H9 (cell line): ENCODE results near the gene GCNT1. TPM values are rescaled to one million over a fixed set of nuclear protein-coding genes. Genes with fewer than 3 reads are reported as not detected.

Experiments
- DNase-seq: peaks from one replicate; pipeline ENCODE4 v3.0.0-alpha.2; 2017
- H2AFZ ChIP-seq: one replicate; pipeline ENCODE4 v1.6.1; 2013; ENCODE audit warnings: mild to moderate bottlenecking, low read length, control low read depth, moderate library complexity
- H2AK5ac ChIP-seq: 2 replicates; pipeline ENCODE4 v1.6.1; 2013; ENCODE audit warnings: low read length, control low read depth, mixed read lengths; ENCODE audit not compliant: insufficient read length
- H2BK120ac ChIP-seq: one replicate; pipeline ENCODE4 v1.6.1; 2013; ENCODE audit warnings: low read depth, mild to moderate bottlenecking, low read length, control low read depth, inconsistent platforms; ENCODE audit not compliant: poor library complexity, severe bottlenecking
- H2BK12ac ChIP-seq: 2 replicates; pipeline ENCODE4 v1.6.1; 2013; ENCODE audit warnings: low read length, control low read depth, mixed read lengths, low read depth; ENCODE audit not compliant: insufficient read length
- H2BK15ac ChIP-seq: 2 replicates; pipeline ENCODE4 v1.6.1; 2013; ENCODE audit warnings: low read depth, low read length, control low read depth
- H2BK20ac ChIP-seq: one replicate; pipeline ENCODE4 v1.6.1; 2013; ENCODE audit warnings: low read depth, mild to moderate bottlenecking, low read length, control low read depth, inconsistent platforms; ENCODE audit not compliant: poor library complexity, severe bottlenecking
- H2BK5ac ChIP-seq: 2 replicates; pipeline ENCODE4 v1.6.1; 2013; ENCODE audit warnings: low read length, control low read depth, mixed read lengths; ENCODE audit not compliant: insufficient read length
- H3K14ac ChIP-seq: 2 replicates; pipeline ENCODE4 v1.6.1; 2013; ENCODE audit warnings: low read length, control low read depth; ENCODE audit not compliant: insufficient read depth
- H3K18ac ChIP-seq: 2 replicates; pipeline ENCODE4 v1.6.1; 2013; ENCODE audit warnings: low read depth, mild to moderate bottlenecking, mixed read lengths, low read length, control low read depth; ENCODE audit not compliant: insufficient read length
- H3K23ac ChIP-seq: 2 replicates; pipeline ENCODE4 v1.6.1; 2013; ENCODE audit warnings: low read length, control low read depth, mixed read lengths, low read depth; ENCODE audit not compliant: insufficient read length
- H3K23me2 ChIP-seq: 2 replicates; pipeline ENCODE4 v1.6.1; 2013; ENCODE audit warnings: low read depth, mild to moderate bottlenecking, mixed read lengths, low read length, control low read depth; ENCODE audit not compliant: insufficient read length, poor library complexity, severe bottlenecking
- H3K27ac ChIP-seq: 2 replicates; pipeline ENCODE4 v1.5.1; 2013; ENCODE audit warnings: low read length, control low read depth, mixed read lengths, low read depth; ENCODE audit not compliant: insufficient read length
- H3K27me3 ChIP-seq: 2 replicates; pipeline ENCODE4 v1.6.1; 2013; ENCODE audit warnings: low read length, control low read depth, inconsistent platforms; ENCODE audit not compliant: insufficient read depth
- H3K4ac ChIP-seq: 2 replicates; pipeline ENCODE4 v1.6.1; 2013; ENCODE audit warnings: low read depth, mild to moderate bottlenecking, control low read depth, inconsistent platforms, low read length, moderate library complexity
- H3K4me1 ChIP-seq: 2 replicates; pipeline ENCODE4 v1.6.1; 2013; ENCODE audit warnings: low read length, control low read depth, inconsistent platforms; ENCODE audit not compliant: insufficient read depth
- H3K4me2 ChIP-seq: 2 replicates; pipeline ENCODE4 v1.6.1; 2013; ENCODE audit warnings: low read length, control low read depth, mixed read lengths; ENCODE audit not compliant: insufficient read length, insufficient read depth
- H3K56ac ChIP-seq: 2 replicates; pipeline ENCODE4 v1.6.1; 2013; ENCODE audit warnings: low read depth, mild to moderate bottlenecking, mixed read lengths, low read length, control low read depth; ENCODE audit not compliant: insufficient read length
- H3K79me1 ChIP-seq: 2 replicates; pipeline ENCODE4 v1.6.1; 2013; ENCODE audit warnings: low read depth, mild to moderate bottlenecking, moderate library complexity, low read length, control low read depth, inconsistent platforms; ENCODE audit not compliant: insufficient read depth, poor library complexity, severe bottlenecking
- H3K79me2 ChIP-seq: 2 replicates; pipeline ENCODE4 v1.6.1; 2013; ENCODE audit warnings: low read length, control low read depth, inconsistent platforms; ENCODE audit not compliant: insufficient read depth
- H3K9ac ChIP-seq: 2 replicates; pipeline ENCODE4 v1.6.1; 2013; ENCODE audit warnings: low read length, control low read depth, mixed read lengths; ENCODE audit not compliant: insufficient read length; ENCODE audit errors: extremely low read depth
- H3K9me3 ChIP-seq: one replicate; pipeline ENCODE4 v1.6.1; 2013; ENCODE audit warnings: low read depth, low read length, inconsistent platforms; ENCODE audit not compliant: control insufficient read depth
- H3T11ph ChIP-seq: one replicate; pipeline ENCODE4 v1.6.1; 2013; ENCODE audit warnings: mild to moderate bottlenecking, low read length, control low read depth, inconsistent platforms
- H4K20me1 ChIP-seq: one replicate; pipeline ENCODE4 v1.6.1; 2013; ENCODE audit not compliant: control insufficient read depth, insufficient read length, insufficient read depth
- H4K5ac ChIP-seq: 2 replicates; pipeline ENCODE4 v1.6.1; 2013; ENCODE audit warnings: low read depth, mild to moderate bottlenecking, mixed read lengths, low read length, control low read depth; ENCODE audit not compliant: insufficient read length
- H4K8ac ChIP-seq: replicated peaks from 2 replicates; pipeline ENCODE4 v1.6.1; 2013; ENCODE audit warnings: low read length, control low read depth, mixed read lengths, low read depth; ENCODE audit not compliant: insufficient read length
- H4K91ac ChIP-seq: 2 replicates; pipeline ENCODE4 v1.6.1; 2013; ENCODE audit warnings: low read depth, mild to moderate bottlenecking, moderate library complexity, mixed read lengths, low read length, control low read depth; ENCODE audit not compliant: insufficient read length
- H3K27ac Mint-ChIP-seq, 3 experiments: 2 replicates in 2 of 3; 3 replicates in 1 of 3; pipeline ENCODE4 v1.8.0; 2020 to 2021; ENCODE audit warnings: mixed read lengths in 3 of 3, mild to moderate bottlenecking in 1 of 3, moderate library complexity in 1 of 3
- H3K27me3 Mint-ChIP-seq: 2 replicates; pipeline ENCODE4 v1.8.0; 2021; ENCODE audit warnings: low read depth, mild to moderate bottlenecking, moderate library complexity, mixed read lengths
- H3K36me3 Mint-ChIP-seq, 3 experiments: 2 replicates in 2 of 3; 3 replicates in 1 of 3; pipeline ENCODE4 v1.8.0; 2020 to 2021; ENCODE audit warnings: low read depth in 3 of 3, mixed read lengths in 3 of 3; ENCODE audit not compliant: insufficient read depth in 1 of 3
- H3K4me1 Mint-ChIP-seq, 2 experiments: 2 replicates each; pipeline ENCODE4 v1.8.0; 2020; ENCODE audit warnings: mixed read lengths in 2 of 2
- H3K4me3 Mint-ChIP-seq, 2 experiments: 2 replicates in 1 of 2; 3 replicates in 1 of 2; pipeline ENCODE4 v1.8.0; 2020 to 2021; ENCODE audit warnings: mild to moderate bottlenecking in 2 of 2, mixed read lengths in 2 of 2, moderate library complexity in 1 of 2
- H3K9me3 Mint-ChIP-seq, 2 experiments: 2 replicates in 1 of 2; 3 replicates in 1 of 2; pipeline ENCODE4 v1.8.0; 2020; ENCODE audit warnings: mild to moderate bottlenecking in 2 of 2, mixed read lengths in 2 of 2, moderate library complexity in 1 of 2
- CTCF ChIP-seq: fragments of 200-600 bp; sonication (generic); conservative IDR thresholded peaks from 3 replicates; pipeline ENCODE4 v1.8.0; 2021; ENCODE audit warnings: antibody characterized with exemption, mild to moderate bottlenecking
- WGBS: extraction: QIAGEN DNeasy Blood & Tissue Kit; methylation state at CpG from one replicate; pipeline ENCODE4 v1.1.7; 2013; ENCODE audit warnings: missing lambda C conversion rate, low lambda C conversion rate, mixed read lengths; ENCODE audit not compliant: insufficient read length; ENCODE audit errors: extremely low coverage; 5-methylcytosine and 5-hydroxymethylcytosine counted together
- total RNA-seq: library from RNA; stranded (reverse); gene quantifications from 2 replicates; pipeline ENCODE4 v1.2.1, GENCODE V29; 2021

GCNT1 gene
- total RNA-seq, 1 experiment from 2014 or later, result 35.6 TPM

GRCh38 chr9:76451234-76451633, 7.7 kb upstream of the GCNT1 start:
- Histone ChIP-seq H2BK120ac (no peak overlapping the region), H3K9me3 (no peaks in the 10 kb centered on the region), H3K4me1 (peaks cover 3% of the 10 kb centered on the region; the same call in 1 of the 2 replicates), H2BK5ac (no peak overlapping the region), H3K14ac (no peak overlapping the region), H3K79me1 (no peaks in the 10 kb centered on the region), H2BK12ac (no peak overlapping the region), H2BK20ac (no peak overlapping the region), H3K9ac (no peak overlapping the region), H3K27ac (no peak overlapping the region), H3T11ph (no peak overlapping the region), H4K8ac (no peak overlapping the region), H3K18ac (no peak overlapping the region), H4K20me1 (no peaks in the 10 kb centered on the region), H3K23ac (no peak overlapping the region), H3K27me3 (no peaks in the 10 kb centered on the region), H3K4ac (no peak overlapping the region), H4K5ac (no peak overlapping the region), H3K79me2 (no peaks in the 10 kb centered on the region), H3K23me2 (no peaks in the 10 kb centered on the region), H3K56ac (no peak overlapping the region), H2BK15ac (no peak overlapping the region), H2AFZ (no peak overlapping the region), H2AK5ac (no peak overlapping the region), H3K4me2 (no peak overlapping the region), H4K91ac (no peak overlapping the region)
- Mint-ChIP-seq H3K9me3 (peaks cover 8 to 13% of the 10 kb centered on the region in 2 experiments), H3K36me3 (peaks cover 0 to 15% (median 2%) of the 10 kb centered on the region in 3 experiments; a peak in 3 of 7 replicates), H3K27ac (peak overlapping the region in 2 of 3 experiments; percentile 83 to 96; a peak in 3 of 7 replicates), H3K4me3 (no peak overlapping the region), H3K4me1 (peaks cover 41 to 46% of the 10 kb centered on the region in 2 experiments), H3K27me3 (no peaks in the 10 kb centered on the region)
- TF ChIP-seq CTCF, result no peak
- no peak for DNase-seq
- WGBS, result no CpG with 5 or more reads among the region's 1 CpG
